ENCODE results near the gene BTBD6.

DNA sequence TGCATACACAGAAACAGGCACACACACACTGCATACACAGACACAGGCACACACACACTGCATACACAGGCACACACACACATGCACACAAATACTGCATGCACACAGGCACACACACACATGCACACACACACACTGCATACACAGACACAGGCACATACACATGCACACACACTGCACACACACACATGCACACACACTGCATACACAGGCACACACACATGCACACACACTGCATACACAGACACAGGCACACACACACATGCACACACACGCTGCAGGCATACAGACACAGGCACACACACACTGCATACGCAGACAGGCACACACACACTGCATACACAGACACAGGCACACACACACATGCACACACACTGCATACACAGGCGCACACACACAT, 32.7 kb upstream of the BTBD6 start:
- TF ChIP-seq ESRRA (CRISPR knock-in tag; IDR thresholded peaks at IDR 0.05; ENCODE audit: borderline replicate concordance) (no peak), EMX1 (CRISPR knock-in tag; IDR thresholded peaks at IDR 0.05) (no peak), NR3C1 (CRISPR knock-in tag; conservative IDR thresholded peaks at IDR 0.05; ENCODE audit: low read depth) (no peak), SP1 (CRISPR knock-in tag; conservative IDR thresholded peaks at IDR 0.05) (no peak), IRF2 (CRISPR knock-in tag; IDR thresholded peaks at IDR 0.05; ENCODE audit: borderline replicate concordance, low read depth) (no peak), ZNF138 (CRISPR knock-in tag; conservative IDR thresholded peaks at IDR 0.05) (no peak), ZBTB21 (CRISPR knock-in tag; IDR thresholded peaks at IDR 0.05; ENCODE audit: borderline replicate concordance) (no peak), ZNF423 (CRISPR knock-in tag; IDR thresholded peaks at IDR 0.05) (no peak)
- TF ChIP-seq, protein P1, sequence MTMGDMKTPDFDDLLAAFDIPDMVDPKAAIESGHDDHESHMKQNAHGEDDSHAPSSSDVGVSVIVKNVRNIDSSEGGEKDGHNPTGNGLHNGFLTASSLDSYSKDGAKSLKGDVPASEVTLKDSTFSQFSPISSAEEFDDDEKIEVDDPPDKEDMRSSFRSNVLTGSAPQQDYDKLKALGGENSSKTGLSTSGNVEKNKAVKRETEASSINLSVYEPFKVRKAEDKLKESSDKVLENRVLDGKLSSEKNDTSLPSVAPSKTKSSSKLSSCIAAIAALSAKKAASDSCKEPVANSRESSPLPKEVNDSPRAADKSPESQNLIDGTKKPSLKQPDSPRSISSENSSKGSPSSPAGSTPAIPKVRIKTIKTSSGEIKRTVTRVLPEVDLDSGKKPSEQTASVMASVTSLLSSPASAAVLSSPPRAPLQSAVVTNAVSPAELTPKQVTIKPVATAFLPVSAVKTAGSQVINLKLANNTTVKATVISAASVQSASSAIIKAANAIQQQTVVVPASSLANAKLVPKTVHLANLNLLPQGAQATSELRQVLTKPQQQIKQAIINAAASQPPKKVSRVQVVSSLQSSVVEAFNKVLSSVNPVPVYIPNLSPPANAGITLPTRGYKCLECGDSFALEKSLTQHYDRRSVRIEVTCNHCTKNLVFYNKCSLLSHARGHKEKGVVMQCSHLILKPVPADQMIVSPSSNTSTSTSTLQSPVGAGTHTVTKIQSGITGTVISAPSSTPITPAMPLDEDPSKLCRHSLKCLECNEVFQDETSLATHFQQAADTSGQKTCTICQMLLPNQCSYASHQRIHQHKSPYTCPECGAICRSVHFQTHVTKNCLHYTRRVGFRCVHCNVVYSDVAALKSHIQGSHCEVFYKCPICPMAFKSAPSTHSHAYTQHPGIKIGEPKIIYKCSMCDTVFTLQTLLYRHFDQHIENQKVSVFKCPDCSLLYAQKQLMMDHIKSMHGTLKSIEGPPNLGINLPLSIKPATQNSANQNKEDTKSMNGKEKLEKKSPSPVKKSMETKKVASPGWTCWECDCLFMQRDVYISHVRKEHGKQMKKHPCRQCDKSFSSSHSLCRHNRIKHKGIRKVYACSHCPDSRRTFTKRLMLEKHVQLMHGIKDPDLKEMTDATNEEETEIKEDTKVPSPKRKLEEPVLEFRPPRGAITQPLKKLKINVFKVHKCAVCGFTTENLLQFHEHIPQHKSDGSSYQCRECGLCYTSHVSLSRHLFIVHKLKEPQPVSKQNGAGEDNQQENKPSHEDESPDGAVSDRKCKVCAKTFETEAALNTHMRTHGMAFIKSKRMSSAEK (CRISPR knock-in tag; IDR thresholded peaks at IDR 0.05; ENCODE audit: borderline replicate concordance): no peak
- TF ChIP-seq, protein P2, sequence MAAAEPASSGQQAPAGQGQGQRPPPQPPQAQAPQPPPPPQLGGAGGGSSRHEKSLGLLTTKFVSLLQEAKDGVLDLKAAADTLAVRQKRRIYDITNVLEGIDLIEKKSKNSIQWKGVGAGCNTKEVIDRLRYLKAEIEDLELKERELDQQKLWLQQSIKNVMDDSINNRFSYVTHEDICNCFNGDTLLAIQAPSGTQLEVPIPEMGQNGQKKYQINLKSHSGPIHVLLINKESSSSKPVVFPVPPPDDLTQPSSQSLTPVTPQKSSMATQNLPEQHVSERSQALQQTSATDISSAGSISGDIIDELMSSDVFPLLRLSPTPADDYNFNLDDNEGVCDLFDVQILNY (CRISPR knock-in tag; IDR thresholded peaks at IDR 0.05): no peak
- TF ChIP-seq, protein P3, sequence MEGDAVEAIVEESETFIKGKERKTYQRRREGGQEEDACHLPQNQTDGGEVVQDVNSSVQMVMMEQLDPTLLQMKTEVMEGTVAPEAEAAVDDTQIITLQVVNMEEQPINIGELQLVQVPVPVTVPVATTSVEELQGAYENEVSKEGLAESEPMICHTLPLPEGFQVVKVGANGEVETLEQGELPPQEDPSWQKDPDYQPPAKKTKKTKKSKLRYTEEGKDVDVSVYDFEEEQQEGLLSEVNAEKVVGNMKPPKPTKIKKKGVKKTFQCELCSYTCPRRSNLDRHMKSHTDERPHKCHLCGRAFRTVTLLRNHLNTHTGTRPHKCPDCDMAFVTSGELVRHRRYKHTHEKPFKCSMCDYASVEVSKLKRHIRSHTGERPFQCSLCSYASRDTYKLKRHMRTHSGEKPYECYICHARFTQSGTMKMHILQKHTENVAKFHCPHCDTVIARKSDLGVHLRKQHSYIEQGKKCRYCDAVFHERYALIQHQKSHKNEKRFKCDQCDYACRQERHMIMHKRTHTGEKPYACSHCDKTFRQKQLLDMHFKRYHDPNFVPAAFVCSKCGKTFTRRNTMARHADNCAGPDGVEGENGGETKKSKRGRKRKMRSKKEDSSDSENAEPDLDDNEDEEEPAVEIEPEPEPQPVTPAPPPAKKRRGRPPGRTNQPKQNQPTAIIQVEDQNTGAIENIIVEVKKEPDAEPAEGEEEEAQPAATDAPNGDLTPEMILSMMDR (IDR thresholded peaks at IDR 0.05): no peak
- TF ChIP-seq, protein P4, sequence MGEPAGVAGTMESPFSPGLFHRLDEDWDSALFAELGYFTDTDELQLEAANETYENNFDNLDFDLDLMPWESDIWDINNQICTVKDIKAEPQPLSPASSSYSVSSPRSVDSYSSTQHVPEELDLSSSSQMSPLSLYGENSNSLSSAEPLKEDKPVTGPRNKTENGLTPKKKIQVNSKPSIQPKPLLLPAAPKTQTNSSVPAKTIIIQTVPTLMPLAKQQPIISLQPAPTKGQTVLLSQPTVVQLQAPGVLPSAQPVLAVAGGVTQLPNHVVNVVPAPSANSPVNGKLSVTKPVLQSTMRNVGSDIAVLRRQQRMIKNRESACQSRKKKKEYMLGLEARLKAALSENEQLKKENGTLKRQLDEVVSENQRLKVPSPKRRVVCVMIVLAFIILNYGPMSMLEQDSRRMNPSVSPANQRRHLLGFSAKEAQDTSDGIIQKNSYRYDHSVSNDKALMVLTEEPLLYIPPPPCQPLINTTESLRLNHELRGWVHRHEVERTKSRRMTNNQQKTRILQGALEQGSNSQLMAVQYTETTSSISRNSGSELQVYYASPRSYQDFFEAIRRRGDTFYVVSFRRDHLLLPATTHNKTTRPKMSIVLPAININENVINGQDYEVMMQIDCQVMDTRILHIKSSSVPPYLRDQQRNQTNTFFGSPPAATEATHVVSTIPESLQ (CRISPR knock-in tag; IDR thresholded peaks at IDR 0.05): no peak
